GM18498 (cell line): ENCODE results near the gene PDGFA.
"Not testable (repeated sequence)": the region's sequence is repeated elsewhere in the genome, so short reads cannot be mapped to it uniquely, and the experiment has no call there.

Source experiments
- ATAC-seq: cut with Tn5 transposase; IDR thresholded peaks from one replicate; pipeline ENCODE4 v1.9.1; 2021; ENCODE audit warnings: mild to moderate bottlenecking, moderate library complexity; ENCODE audit not compliant: unreplicated experiment

The PDGFA gene

DNA sequence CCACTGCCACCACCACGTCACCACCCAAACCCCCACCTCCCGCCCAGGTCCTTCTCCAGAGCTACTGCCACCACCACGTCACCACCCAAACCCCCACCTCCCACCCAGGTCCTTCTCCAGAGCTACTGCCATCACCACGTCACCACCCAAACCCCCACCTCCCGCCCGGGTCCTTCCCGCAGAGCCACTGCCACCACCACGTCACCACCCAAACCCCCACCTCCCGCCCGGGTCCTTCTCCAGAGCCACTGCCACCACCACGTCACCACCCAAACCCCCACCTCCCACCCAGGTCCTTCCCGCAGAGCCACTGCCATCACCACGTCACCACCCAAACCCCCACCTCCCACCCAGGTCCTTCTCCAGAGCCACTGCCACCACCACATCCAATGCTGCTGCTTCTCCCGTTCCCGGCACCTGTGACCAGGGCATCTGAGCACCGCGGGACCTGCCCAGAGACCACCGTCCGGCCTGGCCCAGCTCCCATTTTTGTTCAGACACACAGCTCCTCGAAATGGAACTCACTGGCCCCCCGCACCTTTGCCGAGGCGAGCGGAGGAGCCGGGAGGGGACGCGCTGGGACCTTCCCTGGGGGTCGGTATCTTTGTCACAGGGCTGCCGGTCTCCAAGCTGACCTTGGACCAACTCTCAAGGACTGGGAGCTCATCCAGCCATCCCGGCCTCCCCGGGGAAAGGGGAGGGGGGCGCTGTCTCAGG is 32.7 kb upstream of the PDGFA start:
- not testable (repeated sequence) for ATAC-seq

DNA sequence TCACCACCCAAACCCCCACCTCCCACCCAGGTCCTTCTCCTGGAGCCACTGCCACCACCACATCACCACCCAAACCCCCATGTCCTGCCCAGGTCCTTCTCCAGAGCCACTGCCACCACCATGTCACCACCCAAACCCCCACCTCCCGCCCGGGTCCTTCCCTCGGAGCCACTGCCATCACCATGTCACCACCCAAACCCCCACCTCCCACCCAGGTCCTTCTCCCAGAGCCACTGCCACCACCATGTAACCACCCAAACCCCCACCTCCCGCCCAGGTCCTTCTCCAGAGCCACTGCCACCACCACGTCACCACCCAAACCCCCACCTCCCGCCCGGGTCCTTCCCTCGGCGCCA is 31.9 kb upstream of the PDGFA start:
- not testable (repeated sequence) for ATAC-seq

DNA sequence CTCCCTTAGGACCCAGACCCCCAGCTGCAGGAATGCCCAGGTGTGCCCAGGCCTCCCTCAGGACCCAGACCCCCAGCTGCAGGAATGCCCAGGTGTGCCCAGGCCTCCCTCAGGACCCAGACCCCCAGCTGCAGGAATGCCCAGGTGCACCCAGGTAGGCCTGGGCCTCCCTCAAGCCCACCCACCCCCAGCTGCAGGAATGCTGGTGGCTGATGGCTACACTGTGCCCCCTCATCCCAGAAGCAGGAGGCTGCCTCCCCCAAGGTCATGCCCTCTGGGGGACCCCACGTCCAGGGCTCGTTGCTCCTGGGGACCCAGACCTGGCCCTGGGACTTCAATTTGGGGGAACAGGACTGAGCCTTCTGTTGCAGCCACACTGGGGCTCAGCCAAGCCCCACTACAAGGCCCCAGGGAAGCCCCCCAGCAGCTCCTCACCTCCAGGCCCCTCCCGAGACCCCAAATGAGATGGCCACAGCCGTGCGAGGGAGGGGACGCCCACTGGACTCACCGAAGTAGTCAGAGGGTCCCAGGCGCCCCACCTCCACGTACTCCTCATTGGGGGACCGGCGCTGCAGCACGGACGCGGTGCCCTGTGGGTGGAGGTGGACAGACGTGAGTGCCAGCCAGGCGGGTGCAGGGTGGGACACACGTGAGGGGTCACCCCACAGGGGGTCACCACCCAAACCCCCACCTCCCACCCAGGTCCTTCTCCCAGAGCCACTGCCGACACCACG is 31.4 kb upstream of the PDGFA start:
- no peak for ATAC-seq

DNA sequence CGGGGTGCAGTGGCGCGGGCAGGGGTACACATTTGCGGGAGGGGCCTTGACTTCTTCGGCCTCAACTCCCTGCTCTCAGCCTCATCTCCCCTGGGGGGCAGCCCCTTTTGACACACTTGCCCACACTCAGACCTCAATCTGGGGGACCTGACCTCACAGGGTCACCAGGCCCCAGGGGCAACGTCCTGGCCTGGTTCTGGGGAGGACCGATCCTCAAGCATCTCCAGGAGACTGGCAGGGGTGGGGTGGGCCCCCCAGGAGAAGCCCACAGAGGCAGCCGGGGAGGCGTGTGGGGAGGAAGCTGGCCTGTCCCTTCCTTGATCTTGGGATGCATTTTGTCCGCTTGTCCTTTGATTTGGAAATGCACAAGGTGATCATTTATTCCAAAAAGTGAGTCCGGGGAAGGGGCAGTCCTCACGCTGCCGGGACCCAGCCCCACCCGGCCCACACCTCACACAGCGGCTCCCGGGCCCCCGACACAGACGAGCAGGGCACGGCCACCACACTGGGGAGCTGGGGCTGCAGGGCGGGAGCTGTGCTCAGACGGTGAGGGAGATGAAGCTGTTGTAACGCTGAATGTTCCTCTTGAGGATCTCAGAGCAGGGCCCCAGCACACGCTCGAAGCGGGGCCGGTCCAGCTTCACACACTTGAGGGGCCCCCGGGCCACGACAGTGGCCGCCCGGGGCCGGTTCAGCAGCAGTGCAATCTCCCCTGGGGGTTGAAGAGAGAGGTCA is 30.4 kb upstream of the PDGFA start:
- ATAC-seq, result no peak

DNA sequence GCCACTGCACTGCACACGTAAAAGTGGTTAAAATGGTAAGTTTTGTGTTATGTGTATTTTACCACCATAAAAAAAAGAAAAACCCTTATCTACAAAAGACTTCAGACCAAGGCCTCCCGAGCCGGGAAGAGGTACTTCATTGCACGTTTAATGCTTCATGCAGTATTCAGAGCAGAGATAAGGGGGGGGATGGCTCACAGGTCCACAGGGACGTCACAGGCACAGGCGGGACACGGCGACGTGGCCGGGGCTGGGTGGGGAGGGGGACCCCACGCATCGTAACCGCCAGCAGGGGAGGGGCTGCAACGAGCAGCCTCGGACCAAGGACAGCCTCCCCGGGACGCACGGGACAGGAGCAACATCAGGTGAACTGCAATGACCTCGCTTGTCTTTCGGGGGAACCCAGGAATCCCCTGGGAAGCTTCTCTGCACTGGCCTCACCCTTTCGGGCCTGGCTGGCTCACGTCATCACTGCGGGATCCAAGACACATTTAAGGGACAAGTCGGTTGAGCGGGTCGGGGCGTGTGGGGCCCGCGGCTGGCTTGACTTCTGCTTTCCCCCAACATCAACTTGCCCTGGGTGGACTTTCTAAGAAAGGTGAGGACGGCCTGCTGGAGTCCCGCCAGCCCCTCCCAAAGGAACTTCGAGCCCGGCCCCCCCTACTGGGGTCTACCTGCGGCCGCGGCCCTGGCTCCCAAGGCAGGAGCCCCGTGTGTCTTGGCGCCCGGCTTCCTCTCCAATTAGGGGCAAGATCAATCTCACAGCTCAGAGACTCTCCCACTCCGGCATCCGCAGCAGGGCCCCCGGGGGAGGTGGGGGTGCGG is 29.6 kb upstream of the PDGFA start:
- no peak for ATAC-seq

DNA sequence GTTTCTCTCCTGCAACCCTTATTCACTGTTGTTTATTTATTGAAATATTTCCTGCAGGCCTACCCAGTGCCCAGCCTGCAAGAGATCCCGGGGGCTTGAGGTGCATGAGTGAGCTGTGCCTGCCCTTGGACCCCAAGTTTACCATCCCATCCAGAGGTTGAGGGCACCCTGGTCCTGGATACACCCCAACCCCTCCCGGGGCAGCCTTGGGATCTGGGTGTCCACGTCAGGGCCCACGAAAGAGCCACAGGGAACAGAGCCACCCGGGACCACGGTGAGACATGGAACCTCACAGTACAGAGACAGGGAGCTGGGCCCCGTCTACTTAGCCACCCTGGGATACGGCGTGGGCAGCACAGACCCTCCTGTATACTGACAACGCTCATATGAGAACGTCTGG is 28.8 kb upstream of the PDGFA start:
- no peak for ATAC-seq

DNA sequence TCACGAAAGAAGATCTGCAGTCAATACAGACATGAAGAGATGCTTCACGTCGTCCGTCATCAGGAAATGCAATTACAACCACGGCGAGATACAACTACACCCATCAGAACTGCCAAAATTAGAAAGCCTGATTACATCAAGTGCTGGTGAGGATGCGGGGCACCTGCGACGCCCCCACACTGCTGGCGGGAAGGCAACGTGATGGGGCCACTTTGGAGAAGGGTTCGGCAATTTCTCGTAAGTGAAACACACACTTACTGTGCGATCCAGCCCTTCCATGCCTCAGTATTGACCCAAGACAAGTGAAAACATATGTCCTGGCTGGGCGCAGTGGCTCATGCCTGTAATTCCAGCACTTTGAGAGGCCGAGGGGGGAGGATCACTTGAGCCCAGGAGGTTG is 25.8 kb upstream of the PDGFA start:
- no peak for ATAC-seq

DNA sequence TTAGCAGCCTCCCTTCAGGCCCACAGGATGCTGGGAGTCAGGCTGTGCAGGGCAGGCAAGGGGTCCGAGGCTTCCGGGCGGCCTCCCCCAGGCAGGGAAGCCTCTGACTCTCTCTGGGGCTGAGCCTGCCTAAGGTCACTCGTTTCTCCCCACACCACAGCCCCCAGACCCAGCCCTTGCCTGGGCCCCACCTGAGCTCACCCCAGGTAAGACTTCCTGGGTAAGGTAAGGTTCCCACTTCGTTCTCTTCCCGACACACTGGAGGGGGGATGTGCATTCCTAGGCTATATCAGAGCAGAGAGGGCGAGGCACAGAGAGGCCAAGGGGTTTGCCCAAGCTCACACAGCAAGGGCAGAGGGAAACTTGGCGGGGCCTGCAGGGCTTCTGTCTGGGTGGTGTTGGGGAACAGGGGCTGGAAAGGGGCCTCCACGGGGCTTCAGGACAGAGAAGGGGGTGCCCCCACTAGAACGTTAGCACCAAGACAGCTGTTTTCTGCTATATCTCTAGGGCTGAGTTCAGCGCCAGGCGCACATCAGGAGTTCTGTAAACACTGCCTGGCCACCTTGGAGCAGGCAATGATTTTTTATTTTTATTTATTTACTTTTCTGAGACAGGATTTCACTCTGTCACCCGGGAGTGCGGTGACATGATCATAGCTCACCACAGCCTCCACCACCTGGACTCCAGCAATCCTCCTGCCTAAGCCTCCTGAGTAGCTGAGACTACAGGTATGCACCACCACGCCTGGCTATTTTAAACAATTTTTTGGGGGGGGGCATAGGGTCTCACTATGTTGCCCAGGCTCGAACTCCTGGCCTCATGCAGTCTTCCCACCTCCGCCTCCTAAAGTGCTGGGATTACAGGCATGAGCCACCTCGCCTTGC is 24.9 kb upstream of the PDGFA start:
- ATAC-seq, result no peak

DNA sequence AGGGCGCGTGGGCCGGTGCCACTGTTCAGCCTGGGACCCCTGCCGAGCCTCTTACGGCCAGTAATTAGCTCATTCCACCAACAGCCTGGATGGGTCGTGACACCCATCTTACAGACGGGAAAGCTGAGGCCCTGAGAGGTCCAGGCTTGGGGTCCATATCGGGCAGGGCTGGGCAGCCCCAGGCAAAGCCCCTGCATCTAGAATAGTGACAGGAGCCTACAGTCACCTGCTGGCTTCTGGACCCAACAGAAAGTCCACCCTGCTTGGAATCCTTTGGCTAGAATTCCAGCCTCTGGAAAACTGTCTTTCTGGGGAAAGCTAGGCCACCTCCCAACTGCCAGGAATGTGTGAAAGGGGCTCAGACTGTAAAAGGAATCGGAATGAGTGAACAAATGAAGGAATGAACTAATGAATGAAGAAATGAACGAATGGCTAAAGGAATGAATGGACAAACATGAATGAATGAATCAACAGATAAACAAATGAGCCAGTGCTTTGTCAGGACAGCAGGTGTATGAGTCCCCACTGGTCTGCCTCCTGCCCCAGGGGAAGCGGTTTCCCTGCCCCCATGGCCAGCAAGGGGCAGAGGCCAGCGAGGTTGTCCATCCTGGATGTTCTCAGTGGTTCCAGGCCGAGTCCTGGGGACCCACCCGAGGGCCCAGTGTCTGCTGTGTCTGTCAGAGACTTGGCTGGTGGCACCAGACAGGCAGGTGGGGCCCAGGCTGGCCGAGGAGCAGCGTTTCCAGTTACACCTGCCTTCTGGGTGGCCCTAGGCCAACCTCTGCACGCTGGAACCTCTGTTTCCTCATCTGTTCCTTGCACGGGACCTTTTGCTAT is 24.1 kb upstream of the PDGFA start:
- no peak for ATAC-seq

DNA sequence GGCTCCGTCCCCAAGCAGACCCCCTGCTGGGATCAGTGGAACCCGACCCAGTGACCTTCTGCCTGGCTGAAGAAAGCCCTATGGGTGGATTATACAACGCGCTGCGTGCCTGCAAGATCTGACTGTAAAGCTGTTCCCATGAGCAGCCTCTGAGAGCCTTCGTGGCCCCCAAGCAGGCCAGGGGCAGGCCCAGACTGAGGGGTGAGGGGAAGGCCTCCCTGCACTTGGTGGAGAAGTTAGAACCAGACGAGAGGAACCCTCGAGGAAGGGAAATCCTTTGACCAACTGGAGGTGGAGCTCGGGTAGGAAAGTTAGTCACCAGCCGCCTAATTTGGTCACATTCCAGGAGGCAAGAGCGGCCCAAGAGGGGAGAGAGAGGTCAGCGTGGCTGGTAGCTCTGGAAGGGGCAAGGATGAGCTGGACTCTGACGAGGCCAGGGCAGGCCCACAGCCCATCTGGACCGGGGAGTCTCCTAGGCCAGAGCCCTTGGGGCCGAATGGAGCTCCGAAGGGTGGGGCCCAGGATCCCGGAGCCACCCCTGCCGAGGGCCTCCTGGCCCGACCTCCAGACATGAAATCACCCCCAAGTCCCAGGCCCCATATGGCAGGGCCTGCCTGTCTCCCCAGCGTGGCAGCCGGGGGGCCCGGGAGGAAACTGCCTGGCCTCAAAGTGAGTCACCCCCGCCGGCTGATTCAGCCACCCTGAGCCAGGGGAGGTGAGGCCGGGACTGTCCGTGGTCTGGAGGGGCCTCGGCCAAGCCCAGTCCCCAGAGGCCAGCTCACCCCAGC is 23.3 kb upstream of the PDGFA start:
- no peak for ATAC-seq

DNA sequence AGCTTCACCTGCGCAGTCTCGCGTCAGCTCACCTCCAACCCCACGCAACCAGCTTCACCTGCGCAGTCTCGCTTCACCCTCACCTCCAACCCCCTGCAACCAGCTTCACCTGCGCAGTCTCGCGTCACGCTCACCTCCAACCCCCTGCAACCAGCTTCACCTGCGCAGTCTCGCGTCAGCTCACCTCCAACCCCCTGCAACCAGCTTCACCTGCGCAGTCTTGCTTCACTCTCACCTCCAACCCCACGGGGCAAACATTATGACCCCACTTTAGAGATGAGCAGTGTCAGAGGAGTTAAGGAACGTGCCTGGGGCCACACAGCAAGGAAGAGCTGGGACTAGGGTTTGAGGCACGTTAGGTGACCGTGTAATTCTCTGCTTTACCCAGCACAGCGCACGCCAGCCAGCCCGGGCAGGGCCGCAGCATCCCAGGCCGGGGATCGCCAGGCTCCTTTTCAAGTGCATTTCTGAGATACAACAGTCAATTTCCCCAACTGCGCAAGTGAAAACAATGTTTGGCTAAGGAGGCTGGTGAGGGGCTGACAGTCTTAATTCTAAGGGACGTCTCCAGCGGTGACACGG is 22.6 kb upstream of the PDGFA start:
- no peak for ATAC-seq

DNA sequence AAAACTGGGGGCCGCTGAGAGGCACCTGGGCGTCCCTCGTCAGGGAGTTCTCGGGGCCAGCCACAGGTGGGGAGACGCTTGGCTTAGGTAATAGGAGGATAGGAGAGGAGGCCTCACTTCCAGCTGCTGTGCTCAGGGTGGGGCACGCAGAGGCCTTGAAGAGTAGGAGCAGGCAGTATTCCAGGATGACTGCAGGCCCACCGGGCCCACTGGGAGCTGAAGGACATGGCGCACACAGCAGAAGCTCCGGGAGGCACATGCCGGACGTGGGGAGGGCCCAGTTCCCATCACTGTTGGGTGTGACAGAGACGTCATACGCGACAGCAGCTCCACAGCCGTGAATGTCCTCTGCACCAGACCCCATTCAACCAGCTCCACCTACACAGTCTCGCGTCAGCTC is 22.0 kb upstream of the PDGFA start:
- no peak for ATAC-seq

DNA sequence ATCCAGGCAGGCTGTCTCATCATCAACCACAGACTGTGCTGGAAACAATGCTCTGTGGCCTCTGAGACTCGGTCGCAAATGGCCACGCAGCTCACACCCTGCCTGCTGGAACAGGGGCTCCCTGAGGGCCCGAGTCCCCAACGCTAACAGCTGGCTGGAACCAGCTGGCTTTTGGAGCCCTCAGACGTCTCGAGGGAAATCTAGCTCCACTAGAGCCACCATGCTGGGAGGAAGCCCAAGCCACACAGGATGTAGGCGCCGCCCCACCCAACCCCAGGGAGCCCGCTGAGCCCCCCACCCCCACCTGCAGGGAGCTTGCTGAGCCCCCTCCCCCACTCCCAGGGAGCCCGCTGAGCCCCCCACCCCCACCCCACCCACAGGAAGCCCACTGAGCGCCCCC is 21.4 kb upstream of the PDGFA start:
- ATAC-seq, result no peak

DNA sequence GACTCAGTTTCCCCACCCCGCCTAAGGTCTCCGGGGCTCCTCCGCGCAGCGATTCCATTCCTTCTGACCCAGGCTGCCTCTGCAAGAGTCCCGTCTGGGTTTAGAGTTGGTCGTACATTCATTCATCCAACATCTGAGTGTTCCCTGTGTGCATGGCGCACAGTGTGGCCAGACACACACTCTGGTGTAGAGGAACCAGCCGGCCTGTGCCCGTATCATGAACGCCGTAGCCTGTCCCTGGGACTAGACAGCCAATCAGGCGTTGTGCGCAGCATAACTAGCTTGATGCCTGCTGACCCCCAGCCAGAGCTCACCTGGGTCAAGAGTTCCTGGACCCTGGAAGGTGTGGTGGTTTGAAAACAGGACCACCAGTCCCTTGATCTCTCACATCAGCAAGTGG is 20.9 kb upstream of the PDGFA start:
- no peak for ATAC-seq

DNA sequence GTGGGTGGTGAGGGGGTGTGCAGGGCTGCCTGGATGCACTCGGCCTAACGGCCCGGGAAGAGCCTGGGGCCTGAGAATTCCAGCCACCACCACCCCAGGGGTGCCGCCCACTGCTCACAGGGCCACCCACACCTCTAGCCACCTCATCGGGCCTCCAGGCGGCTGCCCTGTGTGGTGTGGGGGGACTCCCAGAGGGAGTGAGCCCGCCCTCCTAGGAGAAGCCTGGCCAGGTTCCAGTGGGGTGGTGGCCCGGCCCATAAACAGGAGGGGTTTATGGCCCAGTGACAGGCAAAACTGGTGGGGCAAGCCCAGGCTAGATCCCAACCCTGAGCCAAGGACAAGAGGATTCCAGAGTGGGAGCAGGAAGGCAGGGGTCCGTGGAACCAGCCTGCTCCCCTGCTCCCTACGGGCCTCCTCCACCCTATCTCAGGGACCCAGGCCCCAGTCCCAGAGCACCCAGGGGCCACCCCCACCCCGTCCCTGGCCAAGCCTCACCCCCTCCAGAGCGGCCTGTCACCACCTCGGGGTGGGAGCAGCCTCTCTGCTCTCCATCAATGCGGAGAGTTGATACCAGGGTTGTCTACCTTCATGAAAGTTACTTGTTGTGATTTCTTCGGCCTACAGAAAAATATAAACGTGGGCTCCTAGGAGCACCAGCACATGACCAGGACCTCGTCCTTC is 20.2 kb upstream of the PDGFA start:
- no peak for ATAC-seq

DNA sequence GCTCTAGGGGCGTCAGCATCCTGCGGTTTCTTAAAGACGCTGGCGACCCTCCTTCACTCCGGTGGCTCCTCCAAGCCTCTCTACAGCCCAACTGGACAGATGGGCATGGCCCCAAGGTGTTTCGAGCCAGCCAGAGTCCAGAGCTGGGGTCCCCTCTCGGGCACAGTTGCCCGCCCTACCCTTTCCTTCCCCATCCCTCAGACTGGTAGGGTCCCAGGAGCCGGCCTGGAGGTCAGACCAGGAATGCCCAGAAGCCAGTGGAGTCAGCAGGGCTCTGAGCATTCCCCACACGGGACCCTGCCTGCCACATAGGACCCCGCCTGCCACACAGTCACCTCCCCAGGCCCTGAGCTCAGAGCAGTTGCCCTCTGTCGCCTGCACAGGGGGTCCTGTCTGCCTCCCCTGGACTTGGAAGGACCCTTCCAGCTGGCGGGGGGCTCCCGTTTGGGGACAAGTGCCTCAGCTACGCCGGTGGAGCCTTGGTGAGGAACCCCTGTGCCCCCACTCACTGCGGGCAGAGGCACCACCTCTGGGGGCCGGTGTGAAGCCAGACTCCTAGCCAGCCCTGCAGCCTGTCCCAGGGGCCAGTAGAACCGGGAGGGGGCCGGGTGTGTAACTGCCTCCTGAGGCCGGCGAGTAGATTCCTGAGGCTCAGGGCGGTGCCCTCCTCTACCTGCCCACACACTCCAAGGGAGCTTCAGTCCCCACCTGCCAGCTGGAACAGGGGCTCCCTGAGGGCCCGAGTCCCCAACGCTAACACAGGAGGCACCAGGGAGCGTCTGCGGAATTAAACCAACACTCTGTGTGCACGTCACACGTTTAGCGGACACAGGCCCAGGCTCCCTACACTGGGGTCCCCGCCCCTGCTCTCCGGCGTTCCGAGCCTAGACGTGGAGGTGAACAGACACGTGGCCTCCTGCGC is 19.4 kb upstream of the PDGFA start:
- ATAC-seq, result no peak
